Measurements from ENCODE around the gene ARHGEF33. TPM values are rescaled to one million over a fixed set of nuclear protein-coding genes. Genes with fewer than 3 reads are reported as not detected.

Gene ARHGEF33
- polyA plus RNA-seq, 2 of the 4 experiments (the other 2 are of a cell fraction), result 0.08 to 0.23 TPM

DNA sequence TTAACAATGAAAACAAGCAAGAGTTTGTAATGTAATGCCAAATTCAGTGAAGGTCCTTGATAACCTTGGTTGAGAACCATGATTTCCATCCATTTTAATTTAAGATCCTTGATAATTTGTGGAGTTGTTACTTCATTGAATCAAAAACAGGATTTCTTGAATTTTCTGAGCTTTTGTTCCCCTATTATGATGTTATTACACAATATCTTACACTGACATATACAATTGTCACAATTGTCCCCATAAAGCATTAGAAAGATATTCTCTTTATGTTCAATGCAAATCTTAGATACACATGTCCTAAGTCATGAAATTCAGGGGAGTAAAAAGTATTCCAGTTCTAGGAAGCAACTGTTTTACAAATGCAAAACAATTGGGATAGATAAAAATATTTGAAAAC, 83.6 kb downstream of the ARHGEF33 start:
- Histone ChIP-seq H3K9me3 (no peaks in the 10 kb centered on the region), H3K4me2 (no peak overlapping the region), H3K4me3 (no peak overlapping the region), H3K4me1 (no peaks in the 10 kb centered on the region), H3K27ac (no peak overlapping the region)
- TF ChIP-seq POLR2AphosphoS2 (conservative IDR thresholded peaks at IDR 0.05; ENCODE audit: low read length) (no peak), POLR2A (IDR thresholded peaks at IDR 0.05; ENCODE audit: low read length) (no peak), EHMT2 (IDR thresholded peaks at IDR 0.05; ENCODE audit: low read depth) (no peak), RAD21 (conservative IDR thresholded peaks at IDR 0.05 in 1 of 2, IDR thresholded peaks at IDR 0.05 in 1 of 2) (no peak), EP300 (IDR thresholded peaks at IDR 0.05) (no peak), CEBPB (IDR thresholded peaks at IDR 0.05) (no peak), ZSCAN20 (CRISPR knock-in tag; IDR thresholded peaks at IDR 0.05) (no peak), HDAC2 (IDR thresholded peaks at IDR 0.05) (no peak), RARB (CRISPR knock-in tag; IDR thresholded peaks at IDR 0.05) (no peak), PHF8 (IDR thresholded peaks at IDR 0.05; ENCODE audit: borderline replicate concordance, low read depth) (no peak), NFE2L2 (conservative IDR thresholded peaks at IDR 0.05; ENCODE audit: low read length) (no peak), KDM1A (IDR thresholded peaks at IDR 0.05; ENCODE audit: low read depth) (no peak), CHD2 (IDR thresholded peaks at IDR 0.05; ENCODE audit: low read length, partially characterized antibody) (no peak), HEYL (CRISPR knock-in tag; IDR thresholded peaks at IDR 0.05) (no peak), FOXS1 (CRISPR knock-in tag; IDR thresholded peaks at IDR 0.05) (no peak)
- TF ChIP-seq, protein P1, sequence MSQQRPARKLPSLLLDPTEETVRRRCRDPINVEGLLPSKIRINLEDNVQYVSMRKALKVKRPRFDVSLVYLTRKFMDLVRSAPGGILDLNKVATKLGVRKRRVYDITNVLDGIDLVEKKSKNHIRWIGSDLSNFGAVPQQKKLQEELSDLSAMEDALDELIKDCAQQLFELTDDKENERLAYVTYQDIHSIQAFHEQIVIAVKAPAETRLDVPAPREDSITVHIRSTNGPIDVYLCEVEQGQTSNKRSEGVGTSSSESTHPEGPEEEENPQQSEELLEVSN (IDR thresholded peaks at IDR 0.05; ENCODE audit: borderline replicate concordance, low read depth), result no peak
- TF ChIP-seq, protein P2, sequence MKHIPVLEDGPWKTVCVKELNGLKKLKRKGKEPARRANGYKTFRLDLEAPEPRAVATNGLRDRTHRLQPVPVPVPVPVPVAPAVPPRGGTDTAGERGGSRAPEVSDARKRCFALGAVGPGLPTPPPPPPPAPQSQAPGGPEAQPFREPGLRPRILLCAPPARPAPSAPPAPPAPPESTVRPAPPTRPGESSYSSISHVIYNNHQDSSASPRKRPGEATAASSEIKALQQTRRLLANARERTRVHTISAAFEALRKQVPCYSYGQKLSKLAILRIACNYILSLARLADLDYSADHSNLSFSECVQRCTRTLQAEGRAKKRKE (CRISPR knock-in tag; IDR thresholded peaks at IDR 0.05; ENCODE audit: low read depth), result no peak
- TF ChIP-seq, protein P3, sequence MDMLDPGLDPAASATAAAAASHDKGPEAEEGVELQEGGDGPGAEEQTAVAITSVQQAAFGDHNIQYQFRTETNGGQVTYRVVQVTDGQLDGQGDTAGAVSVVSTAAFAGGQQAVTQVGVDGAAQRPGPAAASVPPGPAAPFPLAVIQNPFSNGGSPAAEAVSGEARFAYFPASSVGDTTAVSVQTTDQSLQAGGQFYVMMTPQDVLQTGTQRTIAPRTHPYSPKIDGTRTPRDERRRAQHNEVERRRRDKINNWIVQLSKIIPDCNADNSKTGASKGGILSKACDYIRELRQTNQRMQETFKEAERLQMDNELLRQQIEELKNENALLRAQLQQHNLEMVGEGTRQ (IDR thresholded peaks at IDR 0.05), result no peak
- TF ChIP-seq, protein P4, sequence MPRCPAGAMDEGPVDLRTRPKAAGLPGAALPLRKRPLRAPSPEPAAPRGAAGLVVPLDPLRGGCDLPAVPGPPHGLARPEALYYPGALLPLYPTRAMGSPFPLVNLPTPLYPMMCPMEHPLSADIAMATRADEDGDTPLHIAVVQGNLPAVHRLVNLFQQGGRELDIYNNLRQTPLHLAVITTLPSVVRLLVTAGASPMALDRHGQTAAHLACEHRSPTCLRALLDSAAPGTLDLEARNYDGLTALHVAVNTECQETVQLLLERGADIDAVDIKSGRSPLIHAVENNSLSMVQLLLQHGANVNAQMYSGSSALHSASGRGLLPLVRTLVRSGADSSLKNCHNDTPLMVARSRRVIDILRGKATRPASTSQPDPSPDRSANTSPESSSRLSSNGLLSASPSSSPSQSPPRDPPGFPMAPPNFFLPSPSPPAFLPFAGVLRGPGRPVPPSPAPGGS (IDR thresholded peaks at IDR 0.05), result no peak
- TF ChIP-seq, protein P5, sequence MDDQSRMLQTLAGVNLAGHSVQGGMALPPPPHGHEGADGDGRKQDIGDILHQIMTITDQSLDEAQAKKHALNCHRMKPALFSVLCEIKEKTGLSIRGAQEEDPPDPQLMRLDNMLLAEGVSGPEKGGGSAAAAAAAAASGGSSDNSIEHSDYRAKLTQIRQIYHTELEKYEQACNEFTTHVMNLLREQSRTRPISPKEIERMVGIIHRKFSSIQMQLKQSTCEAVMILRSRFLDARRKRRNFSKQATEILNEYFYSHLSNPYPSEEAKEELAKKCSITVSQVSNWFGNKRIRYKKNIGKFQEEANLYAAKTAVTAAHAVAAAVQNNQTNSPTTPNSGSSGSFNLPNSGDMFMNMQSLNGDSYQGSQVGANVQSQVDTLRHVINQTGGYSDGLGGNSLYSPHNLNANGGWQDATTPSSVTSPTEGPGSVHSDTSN (IDR thresholded peaks at IDR 0.05), result no peak
- POLR2A ChIA-PET, result no interaction called here
- no peak for DNase-seq (ENCODE audit: low read depth in 1 of 2, low spot score in 1 of 2)
- CTCF ChIA-PET, result interaction anchor here (1.3 kb wide), 1 partner anchor 9 kb away, joined by 3 read pairs; no protein-coding TSS in a partner anchor
- no peak for FAIRE-seq
- no peak for ATAC-seq

DNA sequence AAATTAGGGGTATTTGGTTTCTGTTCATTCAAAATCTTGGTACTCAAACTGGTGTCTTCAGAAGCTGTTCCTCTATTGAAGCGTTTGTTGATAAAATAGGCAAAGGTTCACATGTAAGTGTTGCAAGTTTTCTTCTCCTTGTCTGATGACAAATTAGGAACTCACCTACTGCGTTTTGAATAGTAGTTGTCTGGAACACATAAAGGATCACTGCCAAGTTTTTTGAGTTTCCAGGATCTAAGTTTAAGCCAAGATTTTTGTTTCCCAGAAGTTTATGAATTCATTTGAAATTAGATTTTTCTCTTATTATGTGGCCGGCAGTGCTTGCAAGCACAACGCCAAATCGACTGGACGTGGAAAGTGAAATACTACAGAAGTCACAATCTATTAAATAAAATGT, 85.4 kb downstream of the ARHGEF33 start:
- DNase-seq (ENCODE audit: low read depth in 1 of 2, low spot score in 1 of 2), result no peak
- POLR2A ChIA-PET, result no interaction called here
- CTCF ChIA-PET, result interaction anchor here (0.7 to 2.3 kb wide), 3 partner anchors 11 to 27 kb away, joined by 3 to 7 read pairs (median 6); no protein-coding TSS in a partner anchor
- no peak for TF ChIP-seq FOSL2 (IDR thresholded peaks at IDR 0.05)
- TF ChIP-seq FOSL2 (CRISPR knock-in tag; IDR thresholded peaks at IDR 0.05), result no peak
- no peak for TF ChIP-seq HOXA7 (CRISPR knock-in tag; IDR thresholded peaks at IDR 0.05)
- no peak for TF ChIP-seq HEYL (CRISPR knock-in tag; IDR thresholded peaks at IDR 0.05)
- no peak for TF ChIP-seq RCOR1 (IDR thresholded peaks at IDR 0.05; ENCODE audit: low read depth, low read length)
- TF ChIP-seq MAZ (IDR thresholded peaks at IDR 0.05; ENCODE audit: borderline replicate concordance, low read depth, low read length), result no peak
- no peak for TF ChIP-seq MYC (IDR thresholded peaks at IDR 0.05; ENCODE audit: borderline replicate concordance, low read length)
- TF ChIP-seq, protein P6, sequence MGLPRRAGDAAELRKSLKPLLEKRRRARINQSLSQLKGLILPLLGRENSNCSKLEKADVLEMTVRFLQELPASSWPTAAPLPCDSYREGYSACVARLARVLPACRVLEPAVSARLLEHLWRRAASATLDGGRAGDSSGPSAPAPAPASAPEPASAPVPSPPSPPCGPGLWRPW (IDR thresholded peaks at IDR 0.05), result no peak
- no peak for TF ChIP-seq NPAS2 (CRISPR knock-in tag; IDR thresholded peaks at IDR 0.05; ENCODE audit: borderline replicate concordance)
- no peak for TF ChIP-seq SMC3 (IDR thresholded peaks at IDR 0.05)
- TF ChIP-seq CBX2 (IDR thresholded peaks at IDR 0.05; ENCODE audit: borderline replicate concordance, low read depth), result no peak
- no peak for TF ChIP-seq RARB (CRISPR knock-in tag; IDR thresholded peaks at IDR 0.05)
- no peak for TF ChIP-seq ZC3H11A (IDR thresholded peaks at IDR 0.05)
- TF ChIP-seq, protein P7, sequence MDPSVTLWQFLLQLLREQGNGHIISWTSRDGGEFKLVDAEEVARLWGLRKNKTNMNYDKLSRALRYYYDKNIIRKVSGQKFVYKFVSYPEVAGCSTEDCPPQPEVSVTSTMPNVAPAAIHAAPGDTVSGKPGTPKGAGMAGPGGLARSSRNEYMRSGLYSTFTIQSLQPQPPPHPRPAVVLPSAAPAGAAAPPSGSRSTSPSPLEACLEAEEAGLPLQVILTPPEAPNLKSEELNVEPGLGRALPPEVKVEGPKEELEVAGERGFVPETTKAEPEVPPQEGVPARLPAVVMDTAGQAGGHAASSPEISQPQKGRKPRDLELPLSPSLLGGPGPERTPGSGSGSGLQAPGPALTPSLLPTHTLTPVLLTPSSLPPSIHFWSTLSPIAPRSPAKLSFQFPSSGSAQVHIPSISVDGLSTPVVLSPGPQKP (IDR thresholded peaks at IDR 0.05; ENCODE audit: low read depth, low read length), result no peak
- TF ChIP-seq KDM5A (IDR thresholded peaks at IDR 0.05), result no peak
- TF ChIP-seq, protein P3 (IDR thresholded peaks at IDR 0.05), result no peak
- TF ChIP-seq CHD2 (IDR thresholded peaks at IDR 0.05; ENCODE audit: low read length, partially characterized antibody), result no peak

More for the DNA sequence above, 85.4 kb downstream of the ARHGEF33 start:
- Histone ChIP-seq H3K4me2 (no peak overlapping the region), H3K4me1 (no peaks in the 10 kb centered on the region), H3K27ac (no peak overlapping the region), H3K9me3 (no peaks in the 10 kb centered on the region), H3K4me3 (no peak overlapping the region)
- FAIRE-seq, result no peak
- ATAC-seq, result no peak
- 92% methylated on average over 6 of the region's 6 CpGs for WGBS (ENCODE audit: missing lambda C conversion rate)

Measured in A549 (cell line).